Measurements from ENCODE around the gene RAI14.

Gene RAI14

DNA sequence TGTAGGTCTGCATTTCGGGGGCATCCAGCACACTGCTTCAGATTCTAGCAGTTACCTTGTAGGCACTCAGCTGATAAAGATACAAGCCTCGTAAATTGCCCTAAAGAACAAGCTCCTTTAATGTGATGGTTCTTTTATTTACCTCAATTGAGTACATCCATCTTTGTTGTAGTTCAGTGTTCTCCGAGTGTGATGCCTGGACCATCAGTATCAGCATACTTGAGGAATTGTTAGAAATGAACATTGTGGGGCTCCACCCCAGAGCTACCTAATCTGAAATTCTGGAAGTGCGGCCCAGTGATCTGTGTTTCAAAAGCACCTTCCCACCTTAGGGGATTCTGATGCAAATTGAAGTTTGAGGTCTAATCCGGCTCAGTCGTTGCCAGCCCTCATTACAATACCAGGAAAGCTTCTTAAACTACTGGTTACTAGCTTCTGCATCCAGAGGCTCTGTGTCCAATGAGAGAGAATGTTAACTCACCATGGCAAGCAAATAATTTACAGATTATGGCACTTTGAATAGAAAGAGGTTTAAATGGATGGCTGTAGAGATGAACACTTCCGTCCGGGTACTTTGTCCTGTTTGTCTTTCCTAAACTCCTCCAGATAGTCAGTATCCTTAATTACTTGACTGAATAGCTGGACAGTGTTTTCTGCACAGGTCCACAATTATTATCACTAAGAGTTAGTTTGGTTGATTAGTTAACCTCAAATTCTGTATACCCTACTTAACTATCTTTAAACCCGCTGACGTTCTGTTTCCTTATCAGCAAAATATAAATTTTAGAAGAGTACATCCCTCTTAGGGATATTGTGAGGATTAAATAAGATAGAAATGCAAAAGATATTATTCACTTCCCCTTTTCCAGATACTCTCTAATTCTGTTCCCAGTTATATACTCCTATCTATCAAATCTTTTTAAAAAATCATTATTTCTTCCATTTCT, 47.9 kb downstream of the RAI14 start:
- no peak for DNase-seq (ENCODE audit: low read depth)
- TF ChIP-seq CTCF (IDR thresholded peaks at IDR 0.05; ENCODE audit: insufficient read depth, low read depth, low read length, missing control alignments), result no peak
- H3K4me3 ChIP-seq (ENCODE audit: low read depth, low read length), result no peak overlapping the region

DNA sequence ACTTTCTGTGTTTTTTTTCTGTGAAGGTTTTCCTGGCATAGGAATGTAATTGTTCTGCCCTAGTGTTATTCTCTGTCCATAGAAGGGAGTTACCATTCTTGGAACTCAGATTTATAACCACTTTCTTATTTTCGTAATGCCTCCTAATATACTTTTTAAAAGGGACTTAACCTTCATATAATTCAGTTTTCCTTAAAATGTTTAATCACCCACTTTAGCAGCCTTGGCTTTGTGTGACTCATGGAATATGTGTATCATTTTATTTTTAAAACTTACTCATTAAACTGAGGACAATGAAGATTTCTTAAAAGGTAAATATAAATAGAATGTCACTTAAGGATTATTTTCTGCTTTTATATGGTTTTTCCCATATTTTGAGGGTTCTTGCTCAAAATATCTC, 50.0 kb downstream of the RAI14 start:
- H3K4me3 ChIP-seq (ENCODE audit: low read depth, low read length), result no peak overlapping the region
- no peak for DNase-seq (ENCODE audit: low read depth)
- no peak for TF ChIP-seq CTCF (IDR thresholded peaks at IDR 0.05; ENCODE audit: insufficient read depth, low read depth, low read length, missing control alignments)

DNA sequence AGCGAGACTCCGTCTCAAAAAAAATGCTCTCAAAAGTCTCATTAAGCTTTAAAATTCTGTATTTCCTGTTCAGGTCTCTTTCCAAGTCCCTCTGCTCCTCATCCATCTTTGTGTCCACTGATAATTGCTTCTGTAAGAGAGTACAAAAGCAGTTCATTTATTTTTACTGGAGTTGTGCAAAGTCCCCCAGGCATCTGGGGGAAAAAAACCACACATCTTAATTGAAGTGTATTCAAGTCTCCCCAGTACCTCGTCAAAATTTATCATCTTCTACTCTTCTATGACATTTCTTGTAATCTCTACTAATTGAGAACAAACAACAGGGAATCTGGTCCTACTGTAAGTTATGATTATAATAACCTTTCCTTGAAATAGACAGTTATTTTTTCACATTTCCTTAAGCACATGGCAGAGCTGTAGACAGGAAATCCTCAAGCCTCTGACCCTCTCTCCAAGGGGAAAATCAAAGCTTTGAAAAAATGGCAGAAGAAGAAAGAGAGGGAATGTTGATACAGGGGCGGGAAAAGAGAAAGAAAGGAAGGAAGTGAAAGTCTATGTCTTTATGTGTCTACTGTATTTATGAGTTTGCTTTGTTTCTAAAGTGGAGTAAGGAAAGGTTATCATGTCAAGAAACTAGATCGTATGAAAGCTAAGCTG, 51.5 kb downstream of the RAI14 start:
- DNase-seq (ENCODE audit: low read depth), result no peak
- H3K4me3 ChIP-seq (ENCODE audit: low read depth, low read length), result no peak overlapping the region
- no peak for TF ChIP-seq CTCF (IDR thresholded peaks at IDR 0.05; ENCODE audit: insufficient read depth, low read depth, low read length, missing control alignments)

- no peak for TF ChIP-seq CTCF (IDR thresholded peaks at IDR 0.05; ENCODE audit: insufficient read depth, low read depth, low read length, missing control alignments)
- DNase-seq (ENCODE audit: low read depth), result no peak
- no peak overlapping the region for H3K4me3 ChIP-seq (ENCODE audit: low read depth, low read length)
These were observed 52.6 kb downstream of the RAI14 start for GRCh38 chr5:34708777-34709176.

DNA sequence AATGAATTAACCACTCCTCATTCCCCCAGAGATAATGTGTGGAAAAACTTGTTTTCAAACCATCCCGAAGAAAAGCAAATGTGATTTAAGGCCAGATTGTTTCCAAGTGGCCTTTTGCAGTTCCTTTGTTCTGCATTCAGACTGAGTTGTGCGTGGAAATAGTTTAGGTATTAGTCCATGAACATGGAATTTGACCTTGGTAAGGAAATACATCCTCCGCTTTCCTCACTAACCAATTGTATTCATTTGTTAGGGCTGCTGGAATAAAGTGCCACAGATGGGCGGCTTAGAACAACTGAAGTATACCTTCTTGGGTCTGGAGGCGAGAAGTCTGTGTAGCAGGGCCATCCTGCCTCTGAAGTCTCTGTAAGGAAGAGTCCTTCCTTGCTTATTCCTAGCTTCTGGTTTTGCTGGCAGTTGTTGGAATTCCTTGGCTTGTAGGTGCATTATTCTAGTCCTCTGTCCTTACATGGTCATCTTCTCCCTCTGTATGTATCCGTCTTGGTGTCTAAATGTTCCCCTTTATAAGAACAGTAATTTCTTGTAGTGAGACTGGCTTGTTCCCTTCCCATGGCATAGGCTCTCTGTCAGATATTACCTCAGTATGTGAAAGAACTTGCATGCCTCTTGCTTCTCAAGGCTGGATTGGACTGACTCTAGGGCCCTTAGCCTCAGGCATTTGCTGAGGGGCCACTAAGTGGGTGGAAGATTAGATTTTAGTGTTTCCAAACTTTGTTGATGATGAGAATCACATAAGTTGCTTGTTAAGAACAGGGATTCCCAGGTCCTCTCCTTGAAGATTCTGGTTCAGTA, 53.9 kb downstream of the RAI14 start:
- TF ChIP-seq CTCF (IDR thresholded peaks at IDR 0.05; ENCODE audit: insufficient read depth, low read depth, low read length, missing control alignments), result no peak
- no peak overlapping the region for H3K4me3 ChIP-seq (ENCODE audit: low read depth, low read length)
- DNase-seq (ENCODE audit: low read depth), result no peak

GRCh38 chr5:34712565-34712964, 56.4 kb downstream of the RAI14 start:
- no peak for DNase-seq (ENCODE audit: low read depth)
- no peak overlapping the region for H3K4me3 ChIP-seq (ENCODE audit: low read depth, low read length)
- TF ChIP-seq CTCF (IDR thresholded peaks at IDR 0.05; ENCODE audit: insufficient read depth, low read depth, low read length, missing control alignments), result no peak

All from GM12865 (cell line).